NCI-H187 treated with DMSO at 0.1 percent for 48 hours (cell line): ENCODE measurements around the gene UQCRHL.

Experiments
- DNase-seq: peaks from one replicate; lab custom pipeline; 2025; lab: John Stamatoyannopoulos, UW

Gene UQCRHL

GRCh38 chr1:15797614-15798390 lies 9.6 kb downstream of the UQCRHL start:
- no peak for DNase-seq

GRCh38 chr1:15796086-15796462 lies 11.4 kb downstream of the UQCRHL start:
- DNase-seq = no peak

GRCh38 chr1:15788624-15789301 lies 18.7 kb downstream of the UQCRHL start:
- no peak for DNase-seq

GRCh38 chr1:15786581-15786980 lies 20.9 kb downstream of the UQCRHL start:
- no peak for DNase-seq

- no peak for DNase-seq
These were observed 21.8 kb downstream of the UQCRHL start for GRCh38 chr1:15785683-15786082.

- no peak for DNase-seq
These were observed 29.3 kb downstream of the UQCRHL start for GRCh38 chr1:15777909-15778707.

- DNase-seq = no peak
These were observed 31.7 kb downstream of the UQCRHL start for GRCh38 chr1:15775706-15776105.

GRCh38 chr1:15771836-15772515 lies 35.5 kb downstream of the UQCRHL start:
- no peak for DNase-seq

GRCh38 chr1:15770313-15770962 lies 37.0 kb downstream of the UQCRHL start:
- no peak for DNase-seq

- no peak for DNase-seq
These were observed 39.1 kb downstream of the UQCRHL start for GRCh38 chr1:15768388-15768787.

GRCh38 chr1:15767941-15768340 lies 39.5 kb downstream of the UQCRHL start:
- DNase-seq = no peak

- no peak for DNase-seq
These were observed 41.8 kb downstream of the UQCRHL start for GRCh38 chr1:15765495-15766194.

- no peak for DNase-seq
These were observed 42.6 kb downstream of the UQCRHL start for GRCh38 chr1:15764890-15765289.

GRCh38 chr1:15764269-15764764 lies 43.1 kb downstream of the UQCRHL start:
- DNase-seq = no peak

- no peak for DNase-seq
These were observed 44.9 kb downstream of the UQCRHL start for GRCh38 chr1:15762546-15762945.

- no peak for DNase-seq
These were observed 45.9 kb downstream of the UQCRHL start for GRCh38 chr1:15761366-15762128.

- no peak for DNase-seq
These were observed 46.8 kb downstream of the UQCRHL start for GRCh38 chr1:15760520-15761211.

- no peak for DNase-seq
These were observed 48.3 kb downstream of the UQCRHL start for GRCh38 chr1:15758953-15759661.
